Spleen (tissue), 7 donors: ENCODE results near the gene GPR173.

Experiments
- CTCF ChIP-seq, 11 experiments: fragments of 200-600 bp in 7 of 11; fragments of 450-650 bp in 4 of 11; sonication (generic) in 4 of 11; IDR thresholded peaks in 8 of 11; conservative IDR thresholded peaks in 3 of 11; 1 replicate in 7 of 11; 2 replicates in 4 of 11; pipeline versions ENCODE4 v1.4.0 to v1.8.0; 2016 to 2021; ENCODE audit warnings: antibody characterized with exemption in 11 of 11, inconsistent platforms in 4 of 11, mild to moderate bottlenecking in 1 of 11
- POLR2AphosphoS5 ChIP-seq, 3 donors: sonication (generic); formaldehyde crosslinking; IDR thresholded peaks; one replicate each; pipeline ENCODE4 v1.5.1; 2017; ENCODE audit warnings: antibody characterized with exemption in 3 of 3
- donor health status: DM: no; HTN: no; CAD: no; lungs with moderate emphysema.
- donor health status: DM: no; HTN: no; CAD: no.
- donor health status: DM: no; HTN: no; CAD: no.

GRCh38 chrX:53084043-53084570 lies 35.5 kb downstream of the GPR173 start:
- no peak for TF ChIP-seq CTCF (IDR thresholded peaks at IDR 0.05 in 8 of 11, conservative IDR thresholded peaks at IDR 0.05 in 3 of 11)
- no peak for TF ChIP-seq POLR2AphosphoS5 (IDR thresholded peaks at IDR 0.05)
